MCF 10A (cell line): Measurements from ENCODE around the gene CAV1. TPM values are rescaled to one million over a fixed set of nuclear protein-coding genes. Genes with fewer than 3 reads are reported as not detected.

Experiments
- BruUV-seq: library from RNA; stranded (reverse); fragments of 400-500 nt; replicated peaks from 2 replicates; lab custom pipeline; 2021; lab: Mats Ljungman, UMichigan
- CTCF ChIA-PET: fragments of 300-600 bp; sonication (Branson Sonifier 250); formaldehyde crosslinking; extraction: SDS; loops from one replicate; lab custom pipeline; 2021; ENCODE audit warnings: antibody characterized with exemption, inconsistent platforms; lab: Yijun Ruan, JAX
- POLR2A ChIA-PET: fragments of 300-600, 350-650 bp; sonication (Branson Sonifier 250); formaldehyde crosslinking; extraction: SDS; loops from one replicate; lab custom pipeline; 2020; ENCODE audit warnings: antibody characterized with exemption, inconsistent platforms; lab: Yijun Ruan, JAX
- DNase-seq: peaks from one replicate; pipeline ENCODE4 v3.0.0-alpha.2; 2018; ENCODE audit not compliant: unreplicated experiment
- H3K27ac Mint-ChIP-seq: one replicate; pipeline ENCODE4 v1.8.0; 2022; ENCODE audit warnings: mild to moderate bottlenecking, low read depth, mixed read lengths; ENCODE audit not compliant: unreplicated experiment
- H3K27me3 Mint-ChIP-seq: one replicate; pipeline ENCODE4 v1.8.0; 2022; ENCODE audit warnings: mixed read lengths; ENCODE audit not compliant: insufficient read depth, unreplicated experiment
- H3K36me3 Mint-ChIP-seq: one replicate; pipeline ENCODE4 v1.8.0; 2022; ENCODE audit warnings: mild to moderate bottlenecking, moderate library complexity, mixed read lengths; ENCODE audit not compliant: insufficient read depth, unreplicated experiment
- H3K4me1 Mint-ChIP-seq: one replicate; pipeline ENCODE4 v1.8.0; 2022; ENCODE audit warnings: mixed read lengths; ENCODE audit not compliant: insufficient read depth, unreplicated experiment
- H3K4me3 Mint-ChIP-seq: one replicate; pipeline ENCODE4 v1.8.0; 2022; ENCODE audit warnings: mild to moderate bottlenecking, moderate library complexity, mixed read lengths; ENCODE audit not compliant: unreplicated experiment
- H3K9me3 Mint-ChIP-seq: one replicate; pipeline ENCODE4 v1.8.0; 2022; ENCODE audit warnings: mixed read lengths; ENCODE audit not compliant: unreplicated experiment
- intact Hi-C: fragments of 100-400 bp; cut with micrococcal nuclease; formaldehyde crosslinking; loops from 2 replicates; pipeline ENCODE4 v1.14.1; 2022
- total RNA-seq: library from RNA; stranded (reverse); gene quantifications from 2 replicates; pipeline ENCODE4 v1.2.3, GENCODE V29; 2022
- TF ChIP-seq, protein P1 (sequence below): fragments of 200-600 bp; IDR thresholded peaks from one replicate; pipeline ENCODE4 v1.8.0; 2022; ENCODE audit warnings: antibody characterized with exemption, mild to moderate bottlenecking; ENCODE audit not compliant: unreplicated experiment

The CAV1 gene
- total RNA-seq, 1 experiment from 2014 or later = 267 TPM

DNA sequence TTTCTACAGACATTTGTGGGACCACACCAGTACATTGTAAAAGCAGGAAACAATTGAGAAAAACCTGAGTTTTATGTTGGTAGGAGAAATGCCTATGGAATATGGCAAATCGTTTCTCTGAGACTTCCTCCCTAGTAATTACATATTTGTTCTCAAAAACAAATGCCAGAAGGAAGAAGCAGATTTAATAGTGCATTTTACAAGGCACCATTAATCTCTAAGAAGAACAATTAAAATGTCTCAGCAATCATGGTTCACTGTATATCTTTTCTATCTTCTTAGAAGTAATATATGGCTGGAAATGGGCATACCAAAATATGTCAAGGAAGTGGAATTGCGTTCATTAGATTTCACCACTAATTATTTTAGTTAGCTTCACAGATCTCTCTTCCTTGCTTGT lies 13.3 kb downstream of the CAV1 start:
- no peak overlapping the region for H3K4me3 Mint-ChIP-seq
- no peaks in the 10 kb centered on the region for H3K27me3 Mint-ChIP-seq
- CTCF ChIA-PET = interaction anchor here (0.8 kb wide), 1 partner anchor 157 kb away, joined by 3 read pairs; no protein-coding TSS in a partner anchor
- H3K4me1 Mint-ChIP-seq = peaks cover 56% of the 10 kb centered on the region
- DNase-seq = no peak
- H3K27ac Mint-ChIP-seq = peak overlapping the region; percentile 90
- no peaks in the 10 kb centered on the region for H3K9me3 Mint-ChIP-seq
- intact Hi-C loops = no loop called here
- peaks cover 97% of the 10 kb centered on the region for H3K36me3 Mint-ChIP-seq
- POLR2A ChIA-PET = interaction anchor here (0.9 to 1.2 kb wide), 3 partner anchors 8 to 31 kb away, joined by 3 read pairs; no protein-coding TSS in a partner anchor
- BruUV-seq = no TSS peak
- TF ChIP-seq, protein P1, sequence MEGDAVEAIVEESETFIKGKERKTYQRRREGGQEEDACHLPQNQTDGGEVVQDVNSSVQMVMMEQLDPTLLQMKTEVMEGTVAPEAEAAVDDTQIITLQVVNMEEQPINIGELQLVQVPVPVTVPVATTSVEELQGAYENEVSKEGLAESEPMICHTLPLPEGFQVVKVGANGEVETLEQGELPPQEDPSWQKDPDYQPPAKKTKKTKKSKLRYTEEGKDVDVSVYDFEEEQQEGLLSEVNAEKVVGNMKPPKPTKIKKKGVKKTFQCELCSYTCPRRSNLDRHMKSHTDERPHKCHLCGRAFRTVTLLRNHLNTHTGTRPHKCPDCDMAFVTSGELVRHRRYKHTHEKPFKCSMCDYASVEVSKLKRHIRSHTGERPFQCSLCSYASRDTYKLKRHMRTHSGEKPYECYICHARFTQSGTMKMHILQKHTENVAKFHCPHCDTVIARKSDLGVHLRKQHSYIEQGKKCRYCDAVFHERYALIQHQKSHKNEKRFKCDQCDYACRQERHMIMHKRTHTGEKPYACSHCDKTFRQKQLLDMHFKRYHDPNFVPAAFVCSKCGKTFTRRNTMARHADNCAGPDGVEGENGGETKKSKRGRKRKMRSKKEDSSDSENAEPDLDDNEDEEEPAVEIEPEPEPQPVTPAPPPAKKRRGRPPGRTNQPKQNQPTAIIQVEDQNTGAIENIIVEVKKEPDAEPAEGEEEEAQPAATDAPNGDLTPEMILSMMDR = no peak

DNA sequence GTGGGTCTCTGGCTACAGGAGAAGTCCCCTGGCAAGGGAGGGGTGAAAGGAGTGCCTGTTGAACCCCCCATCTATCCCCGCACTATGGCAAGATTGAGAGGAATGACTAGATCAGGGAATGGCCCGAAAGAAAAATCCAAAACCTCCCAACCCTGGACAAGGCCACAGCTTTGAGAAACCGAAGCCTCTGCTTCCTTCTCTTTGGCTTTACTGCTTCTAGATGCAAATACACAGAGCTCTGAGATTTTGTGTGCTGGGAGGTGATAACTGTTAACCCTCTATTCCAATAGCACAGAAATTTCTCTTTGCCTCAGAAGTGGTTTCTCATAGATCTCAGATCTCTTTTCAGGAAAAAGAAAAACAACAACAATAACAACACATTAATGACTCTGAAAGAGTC lies 15.0 kb downstream of the CAV1 start:
- Mint-ChIP-seq H3K4me3 (no peak overlapping the region), H3K4me1 (peaks cover 63% of the 10 kb centered on the region), H3K27ac (peak overlapping the region; percentile 80), H3K27me3 (no peaks in the 10 kb centered on the region), H3K36me3 (peaks cover 97% of the 10 kb centered on the region), H3K9me3 (no peaks in the 10 kb centered on the region)
- BruUV-seq = no TSS peak
- ChIA-PET CTCF (interaction anchor here (1.6 kb wide), 1 partner anchor 9 kb away, joined by 4 read pairs; no protein-coding TSS in a partner anchor), POLR2A (interaction anchor here (0.7 to 1.4 kb wide), 4 partner anchors 12 to 255 kb away, joined by 3 to 5 read pairs (median 4); no protein-coding TSS in a partner anchor)
- TF ChIP-seq, protein P1 = no peak
- DNase-seq = no peak
- intact Hi-C loops = no loop called here

GRCh38 chr7:116540743-116541142 lies 15.9 kb downstream of the CAV1 start:
- no peak for DNase-seq
- H3K9me3 Mint-ChIP-seq = no peaks in the 10 kb centered on the region
- TF ChIP-seq, protein P1 = no peak
- peaks cover 56% of the 10 kb centered on the region for H3K4me1 Mint-ChIP-seq
- H3K4me3 Mint-ChIP-seq = no peak overlapping the region
- ChIA-PET CTCF (interaction anchor here (0.6 to 1.6 kb wide), 4 partner anchors 10 to 364 kb away, joined by 3 to 4 read pairs (median 4); no protein-coding TSS in a partner anchor), POLR2A (interaction anchor here (1.2 to 1.6 kb wide), 5 partner anchors 13 to 330 kb away, joined by 3 to 9 read pairs (median 4); partner anchors contain the start of gene TES)
- H3K36me3 Mint-ChIP-seq = peaks cover 97% of the 10 kb centered on the region
- no TSS peak for BruUV-seq
- intact Hi-C loops = no loop called here
- peak overlapping the region; percentile 80 for H3K27ac Mint-ChIP-seq
- no peaks in the 10 kb centered on the region for H3K27me3 Mint-ChIP-seq

GRCh38 chr7:116541951-116542350 lies 17.1 kb downstream of the CAV1 start:
- DNase-seq = no peak
- POLR2A ChIA-PET = interaction anchor here (1.0 to 2.0 kb wide), 5 partner anchors 13 to 331 kb away, joined by 3 to 9 read pairs (median 4); partner anchors contain the start of gene TES
- Mint-ChIP-seq H3K27ac (no peak overlapping the region), H3K27me3 (no peaks in the 10 kb centered on the region), H3K9me3 (no peaks in the 10 kb centered on the region), H3K36me3 (peaks cover 95% of the 10 kb centered on the region), H3K4me3 (no peak overlapping the region), H3K4me1 (peaks cover 58% of the 10 kb centered on the region)
- CTCF ChIA-PET = interaction anchor here (0.6 to 1.5 kb wide), 6 partner anchors 9 to 26 kb away, joined by 3 read pairs; no protein-coding TSS in a partner anchor
- BruUV-seq = no TSS peak
- TF ChIP-seq, protein P1 = no peak
- intact Hi-C loops = no loop called here
